Gastroesophageal sphincter (tissue), 4 donors: Measurements from ENCODE around the gene VAV1. TPM values are rescaled to one million over a fixed set of nuclear protein-coding genes. Genes with fewer than 3 reads are reported as not detected.

Experiments used
- ATAC-seq: fragments of 150-250 bp; one replicate; pipeline ENCODE4 v1.9.1; 2016; ENCODE audit warnings: mild to moderate bottlenecking, moderate library complexity
- H3K27ac ChIP-seq, 4 donors: fragments of 200-600 bp; sonication (generic) in 3 of 4; 1 replicate in 3 of 4; 2 replicates in 1 of 4; pipeline ENCODE4 v1.5.1; 2016 to 2019
- H3K27me3 ChIP-seq: fragments of 200-600 bp; sonication (generic); one replicate; pipeline ENCODE4 v1.5.1; 2019
- H3K36me3 ChIP-seq, 2 donors: fragments of 200-600 bp; sonication (generic); one replicate each; pipeline ENCODE4 v1.5.1; 2019; ENCODE audit warnings: control low read depth in 1 of 2
- H3K4me1 ChIP-seq, 3 donors: fragments of 200-600 bp; sonication (generic); 1 replicate in 2 of 3; 2 replicates in 1 of 3; pipeline ENCODE4 v1.5.1; 2016 to 2019; ENCODE audit warnings: control low read depth in 2 of 3
- H3K4me3 ChIP-seq, 2 donors: fragments of 200-600 bp; sonication (generic); one replicate each; pipeline ENCODE4 v1.5.1; 2019; ENCODE audit warnings: mild to moderate bottlenecking in 1 of 2, moderate library complexity in 1 of 2
- H3K9me3 ChIP-seq, 3 donors: fragments of 200-600 bp; sonication (generic); one replicate each; pipeline ENCODE4 v1.5.1; 2017 to 2019; ENCODE audit warnings: control low read depth in 2 of 3
- EP300 ChIP-seq: sonication (generic); formaldehyde crosslinking; IDR thresholded peaks from one replicate; pipeline ENCODE4 v1.6.1; 2017; ENCODE audit warnings: antibody characterized with exemption, mild to moderate bottlenecking
- POLR2A ChIP-seq, 2 donors: fragments of 450-650 bp; IDR thresholded peaks; one replicate each; pipeline ENCODE4 v1.6.1; 2017; ENCODE audit warnings: antibody characterized with exemption in 2 of 2, mild to moderate bottlenecking in 2 of 2, moderate library complexity in 1 of 2
- POLR2AphosphoS5 ChIP-seq: sonication (generic); formaldehyde crosslinking; IDR thresholded peaks from one replicate; pipeline ENCODE4 v1.6.1; 2017; ENCODE audit warnings: antibody characterized with exemption
- WGBS, 2 donors: methylation state at CpG; one replicate each; pipeline ENCODE4 v1.1.5; 2018; ENCODE audit warnings: low coverage in 1 of 2; 5-methylcytosine and 5-hydroxymethylcytosine counted together
- total RNA-seq, 4 donors: library from RNA; depleted of rRNA; stranded (reverse); fragments of >200 nt; gene quantifications; one replicate each; pipeline ENCODE4 v1.1.0, GENCODE V29; 2016
- TF ChIP-seq, protein P1 (sequence below), 4 experiments: fragments of 200-600 bp in 2 of 4; fragments of 450-650 bp in 2 of 4; sonication (generic) in 1 of 4; IDR thresholded peaks; one replicate each; pipeline ENCODE4 v1.5.1; 2017 to 2019; ENCODE audit warnings: antibody characterized with exemption in 4 of 4, mild to moderate bottlenecking in 2 of 4, moderate library complexity in 2 of 4

Gene VAV1
- total RNA-seq, 4 donors from 2014 or later: 2.3 to 7.8 (median 5.7) TPM

GRCh38 chr19:6725513-6726231, 46.8 kb upstream of the VAV1 start:
- H3K36me3 ChIP-seq: peaks cover 0 to 11% of the 10 kb centered on the region in 2 donors
- H3K9me3 ChIP-seq: no peaks in the 10 kb centered on the region
- no peak overlapping the region for H3K27ac ChIP-seq
- peaks cover 0 to 23% (median 5%) of the 10 kb centered on the region in 3 donors for H3K4me1 ChIP-seq
- ATAC-seq: no peak
- 88 to 89% methylated on average over 14 to 15 of the region's 16 CpGs for WGBS, 2 donors
- H3K27me3 ChIP-seq: peaks cover 4% of the 10 kb centered on the region
- no peak overlapping the region for H3K4me3 ChIP-seq
- TF ChIP-seq, protein P1, sequence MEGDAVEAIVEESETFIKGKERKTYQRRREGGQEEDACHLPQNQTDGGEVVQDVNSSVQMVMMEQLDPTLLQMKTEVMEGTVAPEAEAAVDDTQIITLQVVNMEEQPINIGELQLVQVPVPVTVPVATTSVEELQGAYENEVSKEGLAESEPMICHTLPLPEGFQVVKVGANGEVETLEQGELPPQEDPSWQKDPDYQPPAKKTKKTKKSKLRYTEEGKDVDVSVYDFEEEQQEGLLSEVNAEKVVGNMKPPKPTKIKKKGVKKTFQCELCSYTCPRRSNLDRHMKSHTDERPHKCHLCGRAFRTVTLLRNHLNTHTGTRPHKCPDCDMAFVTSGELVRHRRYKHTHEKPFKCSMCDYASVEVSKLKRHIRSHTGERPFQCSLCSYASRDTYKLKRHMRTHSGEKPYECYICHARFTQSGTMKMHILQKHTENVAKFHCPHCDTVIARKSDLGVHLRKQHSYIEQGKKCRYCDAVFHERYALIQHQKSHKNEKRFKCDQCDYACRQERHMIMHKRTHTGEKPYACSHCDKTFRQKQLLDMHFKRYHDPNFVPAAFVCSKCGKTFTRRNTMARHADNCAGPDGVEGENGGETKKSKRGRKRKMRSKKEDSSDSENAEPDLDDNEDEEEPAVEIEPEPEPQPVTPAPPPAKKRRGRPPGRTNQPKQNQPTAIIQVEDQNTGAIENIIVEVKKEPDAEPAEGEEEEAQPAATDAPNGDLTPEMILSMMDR (IDR thresholded peaks at IDR 0.05): no peak
- TF ChIP-seq EP300 (no peak), POLR2A (IDR thresholded peaks at IDR 0.05) (no peak), POLR2AphosphoS5 (no peak)

DNA sequence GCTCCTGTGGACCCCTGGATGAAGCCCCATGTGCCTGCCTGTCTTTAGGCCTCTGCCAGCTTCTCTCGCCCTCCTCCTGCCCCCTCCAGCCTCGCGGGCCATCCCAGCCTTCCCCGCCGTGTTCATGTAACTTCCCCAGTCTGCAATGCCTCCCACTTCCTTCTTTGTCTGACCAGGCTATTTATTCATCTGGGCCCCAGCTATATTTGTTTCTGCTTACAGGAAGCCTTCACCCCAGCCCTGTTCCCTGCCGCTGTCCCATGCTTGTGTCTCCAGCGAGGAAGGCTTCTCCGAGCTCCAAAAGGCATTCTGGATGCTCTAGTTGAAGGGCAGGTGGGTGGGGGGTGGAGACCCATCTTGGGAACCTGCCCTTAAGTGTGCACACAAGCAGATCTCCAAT, 44.2 kb upstream of the VAV1 start:
- H3K4me1 ChIP-seq: peaks cover 0 to 9% (median 1%) of the 10 kb centered on the region in 3 donors
- H3K36me3 ChIP-seq: peaks cover 0 to 38% of the 10 kb centered on the region in 2 donors
- H3K4me3 ChIP-seq: no peak overlapping the region
- TF ChIP-seq, protein P1 (IDR thresholded peaks at IDR 0.05): no peak
- no peak for TF ChIP-seq POLR2A (IDR thresholded peaks at IDR 0.05)
- no peak for TF ChIP-seq POLR2AphosphoS5
- TF ChIP-seq EP300: no peak
- ATAC-seq: no peak
- H3K27ac ChIP-seq: no peak overlapping the region
- no peaks in the 10 kb centered on the region for H3K9me3 ChIP-seq
- peaks cover 4% of the 10 kb centered on the region for H3K27me3 ChIP-seq
- 16 to 38% methylated on average over 5 to 6 of the region's 8 CpGs for WGBS, 2 donors

- Histone ChIP-seq H3K36me3 (peaks cover 0 to 49% of the 10 kb centered on the region in 2 donors), H3K9me3 (no peaks in the 10 kb centered on the region), H3K27ac (peak overlapping the region in 2 of 4 donors; percentile 2 to 43), H3K4me3 (peak overlapping the region in 1 of 2 donors; percentile 19), H3K27me3 (peaks cover 4% of the 10 kb centered on the region), H3K4me1 (peaks cover 0 to 18% (median 0%) of the 10 kb centered on the region in 3 donors)
- TF ChIP-seq POLR2AphosphoS5 (no peak), EP300 (no peak), POLR2A (IDR thresholded peaks at IDR 0.05) (no peak)
- TF ChIP-seq, protein P1 (IDR thresholded peaks at IDR 0.05): no peak
- WGBS, 2 donors: 77 to 88% methylated on average over 3 to 13 of the region's 23 CpGs
- ATAC-seq: no peak
Measured at GRCh38 chr19:6729573-6730152, 42.8 kb upstream of the VAV1 start.

- Histone ChIP-seq H3K4me3 (peak overlapping the region in 1 of 2 donors; percentile 19), H3K9me3 (no peaks in the 10 kb centered on the region), H3K27me3 (peaks cover 4% of the 10 kb centered on the region), H3K27ac (peak overlapping the region in 2 of 4 donors; percentile 27 to 43), H3K4me1 (peaks cover 0 to 16% (median under 1%) of the 10 kb centered on the region in 3 donors), H3K36me3 (peaks cover 0 to 49% of the 10 kb centered on the region in 2 donors)
- peak; percentile 65 for ATAC-seq
- TF ChIP-seq EP300: no peak
- no peak for TF ChIP-seq POLR2A (IDR thresholded peaks at IDR 0.05)
- no peak for TF ChIP-seq POLR2AphosphoS5
- TF ChIP-seq, protein P1 (IDR thresholded peaks at IDR 0.05): no peak
- WGBS, 2 donors: 80% methylated on average over 5 of the region's 27 CpGs; no CpG with 5 or more reads in 1 of the 2 donors
Measured at GRCh38 chr19:6730153-6730804, 42.2 kb upstream of the VAV1 start.
